GM21825 (cell line): Measurements from ENCODE around the gene PARVA.

ENCODE experiments used
- ATAC-seq: cut with Tn5 transposase; IDR thresholded peaks from one replicate; pipeline ENCODE4 v1.9.1; 2021; ENCODE audit warnings: mild to moderate bottlenecking, moderate library complexity; ENCODE audit not compliant: unreplicated experiment

PARVA gene

GRCh38 chr11:12524865-12525264 is 147.5 kb downstream of the PARVA start:
- ATAC-seq: no peak

- ATAC-seq: no peak
These were observed 148.2 kb downstream of the PARVA start for GRCh38 chr11:12525466-12526055.

- no peak for ATAC-seq
These were observed 149.4 kb downstream of the PARVA start for GRCh38 chr11:12526789-12527188.

GRCh38 chr11:12528487-12528886 is 151.1 kb downstream of the PARVA start:
- ATAC-seq: no peak

- ATAC-seq: no peak
These were observed 151.7 kb downstream of the PARVA start for GRCh38 chr11:12529041-12529440.

GRCh38 chr11:12529793-12530192 is 152.4 kb downstream of the PARVA start:
- ATAC-seq: no peak

- no peak for ATAC-seq
These were observed 153.6 kb downstream of the PARVA start for GRCh38 chr11:12531020-12531419.

- ATAC-seq: no peak
These were observed 154.3 kb downstream of the PARVA start for GRCh38 chr11:12531681-12532080.

- ATAC-seq: no peak
These were observed 155.2 kb downstream of the PARVA start for GRCh38 chr11:12532580-12532979.

- no peak for ATAC-seq
These were observed 157.2 kb downstream of the PARVA start for GRCh38 chr11:12534549-12534948.

- no peak for ATAC-seq
These were observed 157.9 kb downstream of the PARVA start for GRCh38 chr11:12535321-12535720.

GRCh38 chr11:12536566-12536965 is 159.2 kb downstream of the PARVA start:
- ATAC-seq: no peak

GRCh38 chr11:12537778-12538401 is 160.5 kb downstream of the PARVA start:
- ATAC-seq: no peak

- no peak for ATAC-seq
These were observed 161.6 kb downstream of the PARVA start for GRCh38 chr11:12538889-12539421.

- ATAC-seq: no peak
These were observed 162.2 kb downstream of the PARVA start for GRCh38 chr11:12539572-12539971.

- ATAC-seq: no peak
These were observed 162.8 kb downstream of the PARVA start for GRCh38 chr11:12540075-12540680.

- ATAC-seq: no peak
These were observed 163.7 kb downstream of the PARVA start for GRCh38 chr11:12540913-12541582.

- ATAC-seq: no peak
These were observed 164.3 kb downstream of the PARVA start for GRCh38 chr11:12541583-12542151.

- no peak for ATAC-seq
These were observed 165.0 kb downstream of the PARVA start for GRCh38 chr11:12542186-12542935.

GRCh38 chr11:12543596-12544415 is 166.4 kb downstream of the PARVA start:
- no peak for ATAC-seq
